Loucy (cell line): ENCODE data around the gene TIE1.

Experiments used
- H2AFZ ChIP-seq: fragments of 200-600 bp; sonication (generic); 2 replicates; pipeline ENCODE4 v1.6.0; 2016; ENCODE audit warnings: antibody characterized with exemption, mild to moderate bottlenecking, low read length, moderate library complexity
- H3F3A ChIP-seq: fragments of 200-600 bp; 2 replicates; pipeline ENCODE4 v1.6.0; 2016; ENCODE audit warnings: antibody characterized with exemption, low read depth, mild to moderate bottlenecking
- H3K27me3 ChIP-seq: fragments of 200-600 bp; sonication (generic); 2 replicates; pipeline ENCODE4 v1.6.1; 2014; ENCODE audit warnings: low read length, mild to moderate bottlenecking; ENCODE audit not compliant: insufficient read depth, poor library complexity, severe bottlenecking
- H3K36me3 ChIP-seq: fragments of 200-600 bp; sonication (generic); 2 replicates; pipeline ENCODE4 v1.6.1; 2016; ENCODE audit warnings: low read length; ENCODE audit not compliant: insufficient read depth
- H3K4me1 ChIP-seq: fragments of 200-600 bp; sonication (generic); 2 replicates; pipeline ENCODE4 v1.5.1; 2014; ENCODE audit warnings: low read length, mild to moderate bottlenecking; ENCODE audit not compliant: insufficient read depth, poor library complexity, severe bottlenecking
- H3K4me2 ChIP-seq: fragments of 200-600 bp; sonication (generic); 2 replicates; pipeline ENCODE4 v1.6.0; 2014; ENCODE audit warnings: antibody characterized with exemption, low read length, low read depth, mild to moderate bottlenecking; ENCODE audit not compliant: poor library complexity, severe bottlenecking
- H3K4me3 ChIP-seq: fragments of 200-600 bp; sonication (generic); 2 replicates; pipeline ENCODE4 v1.5.1; 2014; ENCODE audit warnings: low read length, mild to moderate bottlenecking, mixed read lengths; ENCODE audit not compliant: poor library complexity, severe bottlenecking
- H3K79me2 ChIP-seq: fragments of 200-600 bp; sonication (generic); 2 replicates; pipeline ENCODE4 v1.6.1; 2014; ENCODE audit warnings: low read length; ENCODE audit not compliant: insufficient read depth
- H3K9ac ChIP-seq: fragments of 200-600 bp; sonication (generic); 2 replicates; pipeline ENCODE4 v1.6.0; 2014; ENCODE audit warnings: mild to moderate bottlenecking, low read depth, low read length, moderate library complexity; ENCODE audit not compliant: poor library complexity, severe bottlenecking
- H3K9me2 ChIP-seq: fragments of 200-600 bp; sonication (generic); replicated peaks from 2 replicates; pipeline ENCODE4 v1.6.1; 2016; ENCODE audit warnings: low read depth, low read length, mixed read lengths
- H3K9me3 ChIP-seq: fragments of 200-600 bp; sonication (generic); 2 replicates; pipeline ENCODE4 v1.6.1; 2014; ENCODE audit warnings: mild to moderate bottlenecking, antibody characterized with exemption, low read length, low read depth; ENCODE audit not compliant: insufficient read depth
- H4K20me1 ChIP-seq: fragments of 200-600 bp; sonication (generic); 2 replicates; pipeline ENCODE4 v1.6.0; 2014; ENCODE audit warnings: antibody characterized with exemption, low read length, mild to moderate bottlenecking; ENCODE audit not compliant: insufficient read depth, poor library complexity, severe bottlenecking
- CTCF ChIP-seq: fragments of 200-600 bp; sonication (generic); conservative IDR thresholded peaks from 2 replicates; pipeline ENCODE4 v1.5.1; 2014; ENCODE audit warnings: mild to moderate bottlenecking, antibody characterized with exemption, low read length
- EZH2phosphoT487 ChIP-seq: fragments of 200-600 bp; IDR thresholded peaks from 2 replicates; pipeline ENCODE4 v1.6.1; 2018; ENCODE audit warnings: antibody characterized with exemption, mild to moderate bottlenecking, moderate library complexity, borderline replicate concordance

Gene TIE1

DNA sequence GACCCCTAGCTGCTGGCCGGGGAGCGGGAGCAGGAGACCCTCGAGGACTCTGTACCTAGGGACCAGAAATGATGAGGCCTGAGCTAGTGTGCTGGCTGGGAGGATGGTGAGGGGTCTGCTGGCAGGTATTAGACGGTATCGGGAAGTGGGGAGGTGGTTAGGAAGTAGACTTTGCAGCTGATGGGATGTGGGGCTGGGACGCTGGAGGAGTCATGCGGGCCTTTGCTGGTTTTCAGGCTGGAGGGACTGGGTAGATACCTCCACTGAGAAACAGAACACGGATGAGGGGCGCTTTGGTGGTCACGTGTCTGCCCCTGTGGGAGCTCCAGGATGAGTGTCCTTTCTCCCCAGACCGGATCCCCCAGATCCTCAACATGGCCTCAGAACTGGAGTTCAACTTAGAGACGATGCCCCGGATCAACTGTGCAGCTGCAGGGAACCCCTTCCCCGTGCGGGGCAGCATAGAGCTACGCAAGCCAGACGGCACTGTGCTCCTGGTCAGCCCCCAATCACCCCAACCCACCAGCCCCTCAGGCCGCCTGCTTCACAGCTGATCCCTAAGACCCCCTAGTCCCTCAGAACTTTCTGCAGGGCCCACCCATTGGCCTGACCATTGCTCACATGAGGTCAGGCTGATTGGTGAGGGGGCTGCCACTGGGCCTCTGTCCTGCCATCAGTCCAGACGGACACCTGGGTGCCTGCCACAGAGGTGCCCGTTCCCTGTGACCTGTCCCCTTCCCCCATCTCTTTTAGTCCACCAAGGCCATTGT, 8.0 kb downstream of the TIE1 start:
- H3K36me3 ChIP-seq, result no peaks in the 10 kb centered on the region
- no peaks in the 10 kb centered on the region for H3K4me1 ChIP-seq
- H3K4me3 ChIP-seq, result no peak overlapping the region
- H3K27me3 ChIP-seq, result no peaks in the 10 kb centered on the region
- no peak overlapping the region for H2AFZ ChIP-seq
- no peak overlapping the region for H3K4me2 ChIP-seq
- no peaks in the 10 kb centered on the region for H3K9me2 ChIP-seq
- H3K79me2 ChIP-seq, result no peaks in the 10 kb centered on the region
- no peaks in the 10 kb centered on the region for H3F3A ChIP-seq
- no peaks in the 10 kb centered on the region for H3K9me3 ChIP-seq
- H3K9ac ChIP-seq, result no peak overlapping the region
- TF ChIP-seq EZH2phosphoT487 (no peak), CTCF (no peak)
- no peaks in the 10 kb centered on the region for H4K20me1 ChIP-seq

GRCh38 chr1:43309405-43310025, 8.7 kb downstream of the TIE1 start:
- no peaks in the 10 kb centered on the region for H3K9me2 ChIP-seq

GRCh38 chr1:43311521-43311920, 10.7 kb downstream of the TIE1 start:
- Histone ChIP-seq H3F3A (no peaks in the 10 kb centered on the region), H3K9ac (no peak overlapping the region), H2AFZ (no peak overlapping the region), H3K4me3 (no peak overlapping the region), H3K4me1 (no peaks in the 10 kb centered on the region), H3K9me2 (no peaks in the 10 kb centered on the region), H3K4me2 (no peak overlapping the region), H4K20me1 (no peaks in the 10 kb centered on the region), H3K79me2 (no peaks in the 10 kb centered on the region), H3K27me3 (no peaks in the 10 kb centered on the region), H3K9me3 (no peaks in the 10 kb centered on the region), H3K36me3 (no peaks in the 10 kb centered on the region)
- TF ChIP-seq EZH2phosphoT487 (no peak), CTCF (no peak)

More at GRCh38 chr1:43309405-43310025, 8.7 kb downstream of the TIE1 start:
- no peak overlapping the region for H2AFZ ChIP-seq
- TF ChIP-seq EZH2phosphoT487 (no peak), CTCF (no peak)
- no peaks in the 10 kb centered on the region for H3K4me1 ChIP-seq
- H3F3A ChIP-seq, result no peaks in the 10 kb centered on the region
- no peaks in the 10 kb centered on the region for H3K27me3 ChIP-seq
- H3K9me3 ChIP-seq, result no peaks in the 10 kb centered on the region
- H4K20me1 ChIP-seq, result no peaks in the 10 kb centered on the region
- H3K36me3 ChIP-seq, result no peaks in the 10 kb centered on the region
- H3K79me2 ChIP-seq, result no peaks in the 10 kb centered on the region
- H3K4me2 ChIP-seq, result no peak overlapping the region
- no peak overlapping the region for H3K4me3 ChIP-seq
- H3K9ac ChIP-seq, result no peak overlapping the region
